NCI-H2227 treated with DMSO at 0.1 percent for 48 hours (cell line): Measurements from ENCODE around the gene ELK3.
A peak's percentile ranks its signal among the peaks of the same experiment; 100 is the strongest.

Source experiments
- DNase-seq: peaks from one replicate; lab custom pipeline; 2025; lab: John Stamatoyannopoulos, UW

ELK3 gene

DNA sequence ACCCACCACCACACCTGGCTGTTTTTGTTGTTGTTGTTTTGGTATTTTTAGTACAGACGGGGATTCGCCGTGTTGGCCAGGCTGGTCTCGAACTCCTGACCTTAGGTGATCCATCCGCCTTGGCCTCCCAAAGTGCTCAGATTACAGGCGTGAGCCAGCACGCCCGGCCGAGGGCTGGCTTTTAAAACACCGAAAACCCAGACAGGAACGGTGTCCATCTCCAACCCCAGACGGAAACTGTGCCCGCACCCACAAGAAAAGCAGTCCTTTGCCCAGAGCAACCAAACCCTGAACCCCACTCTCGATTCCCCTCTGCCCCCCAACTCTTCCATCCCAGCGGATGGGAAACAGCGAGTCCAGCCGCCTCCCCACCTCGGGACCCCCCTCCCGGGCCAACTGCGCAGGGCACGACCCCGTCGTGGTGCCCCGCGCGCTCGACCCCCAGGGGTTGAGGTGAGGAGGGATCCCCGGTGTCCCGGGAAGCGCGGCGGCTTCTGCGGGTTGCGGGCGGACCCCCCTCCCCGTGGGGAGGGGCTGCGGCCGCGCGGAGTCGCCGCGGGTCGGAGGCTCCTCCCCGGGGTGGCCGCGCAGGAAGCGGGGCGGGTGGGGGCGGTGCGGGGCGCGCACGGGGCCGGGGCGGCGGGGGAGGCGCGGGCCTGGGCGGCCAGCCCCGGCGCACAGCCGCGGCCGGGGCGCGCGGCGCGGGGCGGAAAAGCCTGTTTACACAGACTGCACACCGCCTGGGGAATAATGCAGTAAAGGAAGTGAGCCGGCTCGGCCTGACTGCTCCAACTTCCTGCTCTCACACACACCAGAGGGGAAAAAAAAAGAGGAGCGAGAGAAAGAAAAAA is at the start of gene ELK3:
ELK3 (plus strand) TSS at position 651 of the 851 bp plus-strand sequence.
- DNase-seq: no peak

DNA sequence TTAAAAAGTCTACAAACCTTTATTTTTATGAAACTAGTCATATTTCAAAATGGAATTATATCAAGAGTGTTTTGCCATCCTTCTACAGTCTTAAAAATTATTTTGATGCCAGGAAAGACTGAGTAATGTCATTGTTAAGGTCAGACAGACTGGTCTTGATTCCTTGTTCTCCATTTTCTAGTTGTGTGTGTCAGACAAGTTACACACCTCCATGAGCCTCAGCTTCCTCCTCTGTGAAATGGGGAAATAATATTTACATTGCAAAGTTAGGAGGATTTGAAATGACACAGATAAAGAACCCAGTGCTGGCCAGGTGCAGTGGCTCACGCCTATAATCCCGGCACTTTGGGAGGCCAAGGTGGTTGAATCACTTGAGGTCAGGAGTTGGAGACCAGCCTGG is 47.4 kb upstream of the ELK3 start:
- DNase-seq: no peak

DNA sequence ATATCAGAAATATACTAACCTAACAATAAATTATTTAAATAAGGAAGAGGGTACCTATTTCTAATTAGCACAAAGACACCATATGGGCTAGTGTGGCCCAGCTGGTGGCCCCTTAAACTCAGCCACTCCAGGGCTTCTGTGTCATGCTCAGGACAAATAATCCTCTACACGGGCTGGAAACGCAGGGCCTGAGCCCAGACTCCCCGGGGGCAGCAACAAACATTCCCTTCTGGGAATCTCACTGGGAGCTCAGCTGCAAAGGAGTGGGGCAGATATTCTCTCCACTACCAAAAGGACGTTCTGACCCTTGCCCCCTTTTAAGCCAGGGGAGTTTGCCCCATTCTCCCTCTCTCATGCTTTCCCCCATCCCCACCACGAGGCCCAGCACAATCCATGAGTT is 43.7 kb upstream of the ELK3 start:
- no peak for DNase-seq

DNA sequence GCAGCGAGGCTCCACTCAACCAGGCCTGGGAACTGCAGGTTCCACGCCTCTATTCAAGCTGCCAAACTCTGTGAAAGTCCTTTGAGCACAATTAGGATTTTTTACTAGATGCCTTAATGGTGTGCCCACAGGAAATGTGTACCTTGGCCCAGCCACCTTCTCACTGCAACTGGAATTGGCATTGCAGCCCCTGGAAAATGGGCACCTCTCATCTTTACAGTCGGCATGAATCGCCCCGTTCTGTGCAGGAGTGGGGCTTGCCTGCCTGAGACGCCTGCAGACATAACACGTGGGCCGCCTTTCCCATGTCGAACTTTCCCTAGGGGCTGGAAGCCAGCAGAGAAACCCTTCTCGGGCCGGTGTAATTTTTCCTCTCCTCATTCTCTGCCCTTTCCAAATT is 42.0 kb upstream of the ELK3 start:
- no peak for DNase-seq

DNA sequence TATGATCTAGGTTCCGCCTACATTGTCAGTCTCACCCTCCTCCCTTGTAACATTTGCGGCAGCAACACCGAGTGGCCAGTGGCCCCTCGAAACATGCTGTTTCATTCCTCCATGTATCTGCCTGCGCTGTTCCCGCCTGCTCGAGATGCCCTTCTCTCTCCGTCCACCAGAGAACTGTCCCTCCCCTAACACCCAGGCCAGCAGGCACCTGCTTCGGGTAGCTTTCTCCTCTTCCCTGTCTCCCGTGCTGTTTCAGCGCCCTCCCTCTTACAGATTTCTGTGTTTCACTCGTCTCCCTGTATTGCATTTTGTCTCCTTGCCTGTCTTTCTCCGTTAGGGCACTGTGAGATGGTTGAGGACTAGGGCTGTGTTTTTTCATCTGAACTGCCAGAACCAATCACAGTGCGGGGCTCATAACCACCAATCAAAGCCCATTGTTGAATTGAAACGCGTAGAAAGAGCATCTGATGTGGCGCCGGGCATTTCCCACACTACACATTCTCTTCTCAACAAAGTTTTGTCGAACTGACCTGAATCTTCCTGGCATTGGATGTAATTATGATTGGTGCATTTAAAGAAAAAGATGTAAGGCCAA is 40.9 kb upstream of the ELK3 start:
- peak; percentile 50 for DNase-seq

DNA sequence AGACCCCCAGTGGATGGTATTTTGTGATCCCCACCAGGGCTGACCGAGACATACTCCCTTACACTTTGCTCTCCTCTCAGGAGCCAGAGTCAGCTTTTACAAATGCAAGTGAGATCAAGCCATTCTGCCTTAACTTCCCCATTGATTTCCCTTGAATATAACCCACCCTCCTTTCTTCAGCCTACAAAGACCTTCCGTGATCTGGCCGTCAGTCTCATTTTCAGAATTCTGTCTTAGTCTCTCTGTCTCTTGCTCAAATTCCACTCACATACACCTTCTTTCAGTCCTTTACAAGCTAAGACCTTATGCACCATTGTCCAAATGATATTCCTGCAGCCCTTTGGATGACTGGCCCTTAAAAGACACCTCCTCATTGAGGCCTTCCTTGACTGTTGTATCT is 39.0 kb upstream of the ELK3 start:
- DNase-seq: no peak

DNA sequence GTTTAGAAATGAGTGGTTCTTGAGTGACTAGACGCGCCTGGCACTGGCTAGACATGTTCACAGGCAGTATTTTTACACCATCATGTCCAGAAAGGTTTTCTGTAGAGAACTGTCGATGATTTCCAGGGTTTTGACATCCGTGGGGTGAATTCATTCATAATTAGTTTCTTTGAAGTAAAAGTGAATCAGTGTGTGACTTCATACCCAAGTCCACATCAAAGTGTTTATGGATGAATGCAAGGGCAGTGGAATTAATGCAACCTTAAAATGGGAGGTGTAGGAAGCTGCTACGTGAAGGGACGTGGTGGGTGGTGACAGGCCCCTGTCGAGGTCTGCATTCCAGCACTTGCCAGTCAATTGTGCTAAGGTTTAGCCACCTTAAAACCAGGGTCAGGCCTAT is 38.4 kb upstream of the ELK3 start:
- DNase-seq: no peak

DNA sequence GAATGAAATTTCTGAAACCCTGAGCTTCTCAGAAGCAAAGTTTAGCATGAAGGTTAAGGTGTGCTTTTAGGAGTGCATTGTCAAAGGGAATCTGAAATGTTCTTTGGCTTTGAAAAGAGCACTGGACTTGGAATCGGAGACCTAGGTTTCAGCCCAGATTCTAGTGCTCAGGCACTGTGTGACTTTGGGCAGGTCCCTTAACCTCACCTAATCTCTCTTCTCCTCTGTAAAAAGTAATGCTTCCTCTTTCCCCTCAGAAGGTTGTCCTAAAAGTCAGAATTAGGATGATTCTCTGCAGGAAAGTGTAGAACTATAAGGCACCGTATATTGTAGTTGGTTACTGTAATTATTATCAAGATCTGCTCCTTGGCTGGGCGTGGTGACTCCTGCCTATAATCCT is 38.0 kb upstream of the ELK3 start:
- DNase-seq: no peak

DNA sequence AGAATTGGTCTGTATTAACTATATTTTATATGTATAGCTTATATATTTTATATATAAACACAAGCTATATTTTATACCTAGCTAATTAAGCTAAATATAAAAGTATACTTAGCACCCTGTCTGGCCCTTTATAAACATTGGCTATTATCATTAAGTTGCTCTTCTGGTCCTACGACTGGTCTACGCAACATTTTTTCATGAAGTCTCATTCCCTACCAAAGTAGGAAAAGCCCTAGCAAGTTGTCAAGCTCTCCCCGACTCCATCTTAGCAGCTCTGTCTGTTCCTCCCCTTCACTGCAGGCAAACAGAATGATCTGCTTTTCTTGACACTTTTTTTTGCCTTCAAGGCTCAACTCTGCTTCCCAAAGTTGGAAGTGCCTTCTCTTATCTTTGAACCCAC is 36.7 kb upstream of the ELK3 start:
- DNase-seq: no peak

DNA sequence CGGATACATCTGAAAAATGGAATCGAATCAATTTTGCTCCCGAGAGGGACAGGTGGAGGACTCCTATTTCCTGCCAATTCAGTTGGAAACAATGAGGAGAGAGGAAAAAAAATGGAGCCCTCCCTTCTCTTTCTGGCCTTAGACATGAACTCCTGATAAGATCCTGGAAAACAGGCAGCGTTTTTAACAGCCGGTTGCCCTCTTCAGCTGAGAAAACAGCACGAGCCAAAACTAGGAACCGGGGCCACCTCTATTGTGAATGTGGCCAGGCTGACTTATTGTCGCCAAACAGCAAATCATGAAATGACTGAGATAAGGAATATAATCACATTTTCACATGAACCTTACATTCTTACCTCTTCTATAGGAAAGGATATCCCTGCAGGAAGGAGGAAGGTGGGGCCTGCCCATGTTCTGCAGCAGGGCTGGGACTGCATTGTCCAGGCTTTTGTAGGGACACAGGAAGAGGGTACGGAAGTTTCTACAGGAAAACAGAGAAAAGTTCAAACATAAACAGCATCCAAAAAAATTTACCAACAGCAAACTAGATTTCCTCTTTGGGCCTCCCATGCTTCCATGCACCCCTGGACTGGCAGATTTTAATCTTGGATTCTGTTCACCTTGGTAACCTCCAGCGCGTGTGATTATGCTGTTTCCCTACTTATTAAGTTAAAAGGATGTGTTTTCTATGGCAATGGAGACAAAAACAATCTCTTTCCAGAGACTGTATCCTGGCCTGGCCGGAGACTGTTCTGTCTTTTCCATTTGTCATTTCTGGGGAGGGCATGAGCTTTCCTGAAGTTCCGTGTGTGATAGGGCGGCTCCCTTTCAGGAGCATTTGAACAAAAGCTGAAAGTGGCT is 29.0 kb upstream of the ELK3 start:
- DNase-seq: no peak

DNA sequence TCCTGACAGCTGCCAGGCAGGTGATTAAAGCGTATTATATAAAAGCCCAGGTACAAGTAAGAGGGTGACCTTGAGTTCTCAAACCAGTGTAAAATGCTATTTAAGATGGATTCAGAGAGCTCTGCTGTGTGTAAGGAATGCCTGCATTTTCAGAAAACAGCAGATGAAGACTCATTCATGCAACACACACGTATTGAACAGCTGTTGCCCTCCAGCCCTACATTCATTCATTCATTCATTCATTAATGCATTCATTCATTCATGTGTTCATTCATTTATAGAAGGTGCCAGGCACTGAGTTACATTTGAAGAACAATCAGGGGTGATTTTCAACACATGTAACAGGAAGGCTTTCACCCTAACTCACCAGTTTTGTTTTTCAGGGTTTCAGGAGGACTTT is 27.4 kb upstream of the ELK3 start:
- DNase-seq: no peak

DNA sequence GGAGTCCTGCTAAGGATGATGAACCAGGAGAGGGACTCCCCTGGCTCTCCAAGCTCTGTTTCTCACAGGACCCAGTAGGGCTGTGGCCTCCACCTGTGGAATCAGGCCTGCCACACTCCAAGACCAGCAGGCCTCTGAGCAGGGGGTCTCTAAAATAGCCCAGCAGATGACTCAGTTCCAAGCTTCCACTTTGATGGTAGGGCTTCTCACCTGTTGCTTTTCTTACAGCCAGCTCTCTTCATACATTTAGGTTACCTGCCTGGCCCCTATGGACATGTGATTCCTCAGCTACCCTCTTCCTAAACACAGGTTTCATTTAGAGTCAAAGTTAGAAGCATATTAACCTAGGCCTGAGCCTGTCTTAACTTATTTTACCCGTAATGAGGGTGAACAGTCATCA is 26.7 kb upstream of the ELK3 start:
- no peak for DNase-seq

DNA sequence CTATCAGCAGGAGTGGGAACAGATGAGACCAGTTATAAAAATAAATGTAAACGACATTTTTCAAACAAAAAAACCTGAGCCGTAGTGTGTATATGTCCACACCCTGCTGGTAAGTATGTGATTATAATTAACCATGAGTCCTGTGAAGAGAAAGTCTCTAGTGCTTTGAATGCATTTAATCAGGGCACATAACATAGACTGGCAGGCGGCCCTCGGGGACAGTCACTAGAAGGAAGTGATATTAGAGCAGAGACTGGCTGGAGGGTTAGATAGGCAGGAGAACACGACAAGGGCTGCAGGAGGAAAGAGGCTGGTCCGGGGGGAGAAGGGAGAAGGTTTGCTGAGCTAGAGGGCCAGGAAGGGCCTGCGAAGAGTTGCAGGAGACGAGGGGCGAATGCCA is 23.8 kb upstream of the ELK3 start:
- DNase-seq: no peak

DNA sequence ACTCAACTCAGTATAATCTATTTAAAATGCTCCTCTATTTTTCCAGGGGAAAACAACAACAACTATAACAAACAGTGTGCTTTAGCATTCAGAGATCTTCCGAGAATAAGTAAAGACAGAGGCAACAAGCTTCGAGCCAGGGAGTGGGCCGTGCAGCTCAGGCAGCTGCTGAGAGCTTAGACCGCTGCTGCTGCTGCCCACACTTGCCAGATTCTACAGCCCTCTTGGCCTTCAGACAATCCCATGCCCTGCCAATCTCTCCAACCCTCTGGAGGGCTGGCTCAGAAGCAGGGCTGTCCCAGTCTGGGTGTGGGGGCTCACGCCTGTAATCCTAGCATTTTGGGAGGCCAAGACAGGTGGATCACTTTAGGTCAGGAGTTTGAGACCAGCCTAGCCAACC is 23.4 kb upstream of the ELK3 start:
- no peak for DNase-seq

DNA sequence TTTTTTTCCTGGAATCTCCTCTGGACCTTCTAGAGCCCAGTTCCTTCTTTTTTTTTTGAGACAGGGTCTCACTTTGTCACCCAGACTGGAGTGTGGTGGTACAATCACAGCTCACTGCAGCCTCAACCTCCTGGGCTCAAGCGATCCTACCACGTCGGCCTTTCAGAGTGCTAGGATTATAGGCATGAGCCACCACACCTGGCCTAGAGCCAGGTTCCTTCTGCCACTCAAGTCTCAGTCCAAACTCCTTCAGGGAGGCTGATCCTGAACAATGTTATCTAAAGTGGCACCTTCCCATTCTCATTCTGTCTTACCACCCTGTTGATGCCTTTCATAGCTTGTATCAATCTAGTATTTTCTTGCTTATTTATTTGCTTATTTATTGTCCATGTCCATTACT is 22.3 kb upstream of the ELK3 start:
- no peak for DNase-seq

DNA sequence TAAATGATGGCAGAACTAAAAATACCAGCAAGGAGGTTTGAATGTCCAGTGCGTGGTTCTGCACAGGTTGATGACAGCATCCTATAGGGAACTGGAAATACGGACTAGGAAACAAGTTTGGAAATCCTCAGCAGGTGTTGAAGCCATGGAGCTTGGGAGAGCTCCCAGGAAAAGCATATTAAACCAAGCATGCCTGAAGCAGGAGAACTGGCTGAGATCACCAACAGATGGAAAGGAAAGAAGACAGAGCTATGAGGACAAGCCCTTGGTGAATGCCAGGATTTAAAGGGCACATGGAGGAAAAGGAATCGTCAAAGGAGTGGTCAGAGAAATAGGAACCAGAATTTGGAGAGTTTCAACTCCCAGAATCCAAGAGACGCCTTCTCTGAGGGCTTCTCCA is 21.2 kb upstream of the ELK3 start:
- DNase-seq: no peak

DNA sequence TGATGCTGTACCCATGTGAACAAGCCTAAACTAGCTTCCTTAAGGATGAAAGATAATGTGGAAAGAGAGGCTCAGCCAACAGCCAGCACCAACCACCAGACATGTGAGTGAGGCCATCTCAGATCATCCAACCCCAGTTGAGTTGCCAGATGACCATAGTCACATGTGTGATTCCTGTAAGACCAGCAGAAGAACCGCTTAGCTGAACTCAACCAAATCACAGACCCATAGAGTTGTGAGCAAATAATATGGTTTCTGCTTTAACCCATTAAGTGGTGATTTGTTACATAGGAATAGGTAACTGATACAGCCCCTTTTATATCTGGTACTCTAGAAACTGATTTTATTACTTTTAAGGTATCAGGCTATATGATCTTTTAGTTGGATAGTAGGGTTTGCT is 17.6 kb upstream of the ELK3 start:
- no peak for DNase-seq

DNA sequence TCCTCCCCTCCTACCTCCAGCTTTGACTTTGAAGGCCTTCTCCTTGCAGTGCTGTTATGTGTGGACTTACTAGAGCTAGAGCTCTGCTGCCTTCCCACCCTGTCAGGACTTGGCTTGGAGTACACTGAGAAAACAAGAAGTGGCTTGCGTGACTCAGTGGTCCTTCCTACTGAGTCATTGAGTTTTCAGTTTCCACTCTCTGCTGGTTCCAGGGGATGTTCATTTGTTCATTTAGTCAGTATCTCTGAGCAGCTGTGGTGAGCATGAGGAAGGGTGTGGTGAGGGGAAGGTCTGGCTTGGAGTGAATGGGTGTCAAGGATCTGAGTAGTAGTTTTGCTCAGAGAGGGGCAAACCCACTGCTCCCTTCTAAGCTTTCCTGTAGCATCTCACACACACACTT is 17.2 kb upstream of the ELK3 start:
- no peak for DNase-seq

DNA sequence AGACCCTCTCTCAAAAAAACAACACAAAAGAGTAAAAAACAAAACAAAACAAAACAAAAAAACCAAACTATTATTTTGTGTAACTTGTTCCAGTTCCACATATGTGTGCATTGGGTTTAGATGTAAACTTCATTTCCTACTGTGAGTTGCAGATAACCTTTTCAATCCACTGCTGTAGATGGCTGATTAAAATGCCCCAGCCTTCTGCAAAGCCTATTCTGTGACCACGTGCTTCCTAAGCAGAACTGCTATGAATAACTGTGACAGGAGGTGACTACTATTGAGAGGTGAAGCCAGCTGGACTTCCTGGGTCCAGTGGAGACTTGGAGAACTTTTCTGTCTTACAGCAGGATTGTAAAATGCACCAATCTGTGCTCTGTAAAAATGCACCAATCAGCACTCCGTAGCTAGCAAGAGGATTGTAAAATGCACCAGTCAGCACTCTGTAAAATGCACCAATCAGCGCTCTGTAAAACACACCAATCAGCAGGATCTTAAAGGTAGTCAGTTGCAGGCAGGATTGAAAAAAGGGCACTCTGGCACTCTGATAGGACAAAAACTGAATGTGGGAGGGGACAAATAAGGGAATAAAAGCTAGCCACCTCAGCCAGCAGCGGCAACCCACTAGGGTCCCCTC is 10.3 kb upstream of the ELK3 start:
- no peak for DNase-seq

DNA sequence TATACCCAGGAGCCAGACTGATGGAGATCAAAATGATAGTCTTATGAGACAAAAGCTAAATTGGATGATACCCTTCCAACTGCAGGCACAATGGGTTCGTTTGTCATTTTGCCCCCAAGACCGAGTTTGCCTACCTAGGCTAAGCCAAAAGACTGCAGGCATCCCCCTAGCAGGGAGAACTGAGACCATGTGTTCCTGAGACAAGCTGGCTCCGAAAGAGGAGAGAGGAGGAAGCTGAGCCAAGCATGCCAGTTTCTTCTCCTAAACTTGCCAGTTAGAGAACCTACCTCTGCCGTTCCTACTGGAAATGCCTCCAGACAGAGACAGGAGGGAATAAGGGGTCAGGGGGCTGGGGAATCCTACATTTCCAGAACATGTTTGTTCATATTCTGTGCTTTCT is 8.3 kb upstream of the ELK3 start:
- no peak for DNase-seq

DNA sequence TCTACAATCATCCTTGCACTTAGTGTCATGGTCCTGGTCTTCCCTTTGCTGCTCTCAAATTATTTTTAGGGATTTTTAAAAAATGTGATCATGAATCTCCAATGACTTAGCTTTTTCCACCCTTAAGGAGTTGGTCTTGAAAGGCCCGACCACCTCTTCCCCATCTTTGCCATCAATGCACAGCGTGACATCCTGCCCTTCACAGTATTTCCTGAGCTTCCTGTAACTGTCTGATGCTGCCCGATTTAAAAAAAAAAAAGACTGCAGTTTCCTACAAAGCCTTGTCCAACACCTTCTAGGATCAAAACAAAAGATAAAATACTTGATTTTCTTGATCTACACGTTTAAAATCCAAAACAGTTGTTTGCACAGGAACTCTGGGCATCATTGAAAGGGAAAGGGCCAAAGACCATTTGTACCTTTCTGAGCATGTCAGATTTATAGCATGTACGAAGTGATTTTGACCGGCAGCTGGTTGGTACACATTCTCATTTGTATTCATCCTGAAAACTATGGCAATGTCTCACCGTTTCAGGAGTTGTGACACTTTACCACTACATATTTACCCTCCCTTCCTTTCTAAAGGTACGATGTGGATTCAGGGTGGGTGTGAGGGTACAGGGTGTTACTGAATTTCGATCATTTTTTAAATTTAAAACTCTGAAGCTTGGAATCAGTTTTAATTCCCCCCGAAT is 7.4 kb upstream of the ELK3 start:
- DNase-seq: no peak

DNA sequence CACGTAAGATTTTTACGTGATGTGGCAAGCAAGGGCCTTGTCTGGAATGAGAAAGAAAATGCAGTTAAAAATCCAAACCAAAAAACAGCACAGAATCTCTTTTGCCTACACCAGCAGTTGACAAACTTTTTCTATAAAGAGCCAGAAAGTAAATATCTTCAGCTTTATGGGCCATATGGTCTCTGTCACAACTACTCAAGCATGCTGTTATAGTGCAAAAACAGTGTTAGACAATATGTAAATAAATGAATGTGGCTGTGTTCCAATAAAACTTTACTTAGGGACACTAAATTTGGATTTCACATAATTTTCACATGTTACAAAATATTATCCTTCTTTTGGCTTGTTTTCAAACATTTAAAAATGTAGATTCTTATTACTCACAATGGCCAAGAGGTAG is 6.2 kb upstream of the ELK3 start:
- DNase-seq: no peak
